Transverse colon (tissue), 4 donors: ENCODE measurements around the gene ENAH. TPM values are rescaled to one million over a fixed set of nuclear protein-coding genes. Genes with fewer than 3 reads are reported as not detected.

Experiments used
- DNase-seq: peaks from one replicate; pipeline ENCODE4 v3.0.0-alpha.2; 2019
- H3K27ac ChIP-seq, 4 donors: fragments of 200-600 bp; sonication (generic); 2 replicates each; pipeline ENCODE4 v1.5.1; 2016 to 2018; ENCODE audit warnings: inconsistent platforms in 4 of 4
- H3K27me3 ChIP-seq: fragments of 200-600 bp; sonication (generic); 2 replicates; pipeline ENCODE4 v1.5.1; 2017; ENCODE audit warnings: inconsistent platforms
- H3K36me3 ChIP-seq, 4 donors: fragments of 200-600 bp; sonication (generic); 2 replicates each; pipeline ENCODE4 v1.5.1; 2017 to 2019; ENCODE audit warnings: inconsistent platforms in 4 of 4
- H3K4me1 ChIP-seq, 4 donors: fragments of 200-600 bp; sonication (generic); 2 replicates each; pipeline ENCODE4 v1.5.1; 2017 to 2020; ENCODE audit warnings: inconsistent platforms in 4 of 4
- H3K4me3 ChIP-seq, 4 donors: fragments of 200-600 bp; sonication (generic); 1 replicate in 1 of 4; 2 replicates in 3 of 4; pipeline versions ENCODE4 v1.5.1 to v1.6.1; 2017 to 2019; ENCODE audit warnings: inconsistent platforms in 4 of 4
- H3K9me3 ChIP-seq, 2 donors: fragments of 200-600 bp; sonication (generic); 2 replicates each; pipeline ENCODE4 v1.5.1; 2017 to 2019; ENCODE audit warnings: inconsistent platforms in 2 of 2
- EP300 ChIP-seq: sonication (generic); formaldehyde crosslinking; IDR thresholded peaks from one replicate; pipeline ENCODE4 v1.6.1; 2017; ENCODE audit warnings: antibody characterized with exemption, low read depth
- POLR2A ChIP-seq: fragments of 450-650 bp; IDR thresholded peaks from one replicate; pipeline ENCODE4 v1.6.1; 2016; ENCODE audit warnings: antibody characterized with exemption, mild to moderate bottlenecking, moderate library complexity
- POLR2AphosphoS5 ChIP-seq, 3 donors: sonication (generic); formaldehyde crosslinking; IDR thresholded peaks; one replicate each; pipeline ENCODE4 v1.6.1; 2016; ENCODE audit warnings: antibody characterized with exemption in 3 of 3
- WGBS, 2 donors: methylation state at CpG; one replicate each; pipeline ENCODE4 v1.1.5; 2018; ENCODE audit warnings: low coverage in 1 of 2; 5-methylcytosine and 5-hydroxymethylcytosine counted together
- in situ Hi-C, 4 donors: fragments of 200-750 bp; cut with MboI; loops; one replicate each; pipeline versions ENCODE4 v1.15.0 to v1.15.1; 2017; ENCODE audit warnings: low sequenced_read_pairs in 3 of 4, low pct_ligation_motif_present in 1 of 4, low pct_unique_long_range_greater_than_20kb in 1 of 4
- intact Hi-C: fragments of 100-400 bp; cut with DNase I; formaldehyde crosslinking; loops from one replicate; pipeline ENCODE4 v1.15.1; 2023; ENCODE audit warnings: low total_unique reads
- total RNA-seq, 4 donors: library from RNA; depleted of rRNA; stranded (reverse); fragments of >200 nt; gene quantifications; one replicate each; pipeline ENCODE4 v1.1.0, GENCODE V29; 2016
- TF ChIP-seq, protein P1 (sequence below), 5 experiments: fragments of 200-600 bp in 3 of 5; fragments of 450-650 bp in 2 of 5; sonication (generic) in 3 of 5; IDR thresholded peaks; 1 replicate in 2 of 5; 2 replicates in 3 of 5; pipeline ENCODE4 v1.5.1; 2016 to 2017; ENCODE audit warnings: antibody characterized with exemption in 5 of 5, inconsistent platforms in 3 of 5, mild to moderate bottlenecking in 2 of 5, moderate library complexity in 1 of 5

The ENAH gene
- total RNA-seq, 4 donors from 2014 or later, result 14.7 to 140 (median 33.9) TPM

GRCh38 chr1:225460021-225460736 lies 192.7 kb downstream of the ENAH start:
- no peaks in the 10 kb centered on the region for H3K27me3 ChIP-seq
- TF ChIP-seq POLR2AphosphoS5 (IDR thresholded peaks at IDR 0.05) (no peak), EP300 (no peak), POLR2A (no peak)
- TF ChIP-seq, protein P1, sequence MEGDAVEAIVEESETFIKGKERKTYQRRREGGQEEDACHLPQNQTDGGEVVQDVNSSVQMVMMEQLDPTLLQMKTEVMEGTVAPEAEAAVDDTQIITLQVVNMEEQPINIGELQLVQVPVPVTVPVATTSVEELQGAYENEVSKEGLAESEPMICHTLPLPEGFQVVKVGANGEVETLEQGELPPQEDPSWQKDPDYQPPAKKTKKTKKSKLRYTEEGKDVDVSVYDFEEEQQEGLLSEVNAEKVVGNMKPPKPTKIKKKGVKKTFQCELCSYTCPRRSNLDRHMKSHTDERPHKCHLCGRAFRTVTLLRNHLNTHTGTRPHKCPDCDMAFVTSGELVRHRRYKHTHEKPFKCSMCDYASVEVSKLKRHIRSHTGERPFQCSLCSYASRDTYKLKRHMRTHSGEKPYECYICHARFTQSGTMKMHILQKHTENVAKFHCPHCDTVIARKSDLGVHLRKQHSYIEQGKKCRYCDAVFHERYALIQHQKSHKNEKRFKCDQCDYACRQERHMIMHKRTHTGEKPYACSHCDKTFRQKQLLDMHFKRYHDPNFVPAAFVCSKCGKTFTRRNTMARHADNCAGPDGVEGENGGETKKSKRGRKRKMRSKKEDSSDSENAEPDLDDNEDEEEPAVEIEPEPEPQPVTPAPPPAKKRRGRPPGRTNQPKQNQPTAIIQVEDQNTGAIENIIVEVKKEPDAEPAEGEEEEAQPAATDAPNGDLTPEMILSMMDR (IDR thresholded peaks at IDR 0.05), result no peak
- no peak overlapping the region for H3K4me3 ChIP-seq
- no peaks in the 10 kb centered on the region for H3K9me3 ChIP-seq
- DNase-seq, result peak; percentile 6
- 57 to 76% methylated on average over 8 to 18 of the region's 18 CpGs for WGBS, 2 donors
- H3K36me3 ChIP-seq, result no peaks in the 10 kb centered on the region
- in situ Hi-C loops, result no loop called here
- H3K27ac ChIP-seq, result peak overlapping the region; percentile 67 to 92 (median 84)
- intact Hi-C loops, result loop anchor here (5.0 kb wide), 1 partner anchor 722 kb away; no protein-coding TSS in a partner anchor
- peaks cover 16 to 47% (median 38%) of the 10 kb centered on the region in 4 donors for H3K4me1 ChIP-seq

- Histone ChIP-seq H3K27me3 (no peaks in the 10 kb centered on the region), H3K4me3 (no peak overlapping the region), H3K4me1 (peaks cover 9 to 43% (median 30%) of the 10 kb centered on the region in 4 donors), H3K9me3 (no peaks in the 10 kb centered on the region), H3K36me3 (no peaks in the 10 kb centered on the region), H3K27ac (peak overlapping the region; percentile 55 to 92 (median 73))
- intact Hi-C loops (no loop called here), in situ Hi-C loops (no loop called here)
- TF ChIP-seq POLR2A (no peak), EP300 (no peak), POLR2AphosphoS5 (IDR thresholded peaks at IDR 0.05) (no peak)
- TF ChIP-seq, protein P1 (IDR thresholded peaks at IDR 0.05), result no peak
- 64% methylated on average over 2 of the region's 2 CpGs; no CpG with 5 or more reads in 1 of the 2 donors for WGBS, 2 donors
- no peak for DNase-seq
These were observed 194.7 kb downstream of the ENAH start for GRCh38 chr1:225458222-225458631.

DNA sequence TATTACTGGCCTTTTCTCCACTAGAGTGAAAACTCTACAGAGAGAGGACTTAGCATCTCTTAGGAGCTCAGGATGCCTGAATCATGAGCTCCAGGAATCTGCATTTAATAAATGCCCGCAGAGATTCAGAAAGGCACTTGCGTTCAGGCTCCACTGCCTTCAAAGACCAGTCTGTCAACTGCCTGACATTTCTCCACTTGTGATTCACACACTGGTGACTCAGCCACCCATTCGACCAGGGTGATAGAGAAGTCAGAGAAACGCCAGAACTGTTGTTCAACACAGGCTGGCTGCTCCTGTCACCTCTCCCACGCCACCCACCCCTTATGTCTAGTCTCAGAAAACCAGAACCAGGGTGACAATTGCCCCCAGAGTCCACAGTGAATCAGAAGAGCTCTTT lies 198.2 kb downstream of the ENAH start:
- Histone ChIP-seq H3K4me3 (no peak overlapping the region), H3K4me1 (peaks cover 0 to 22% (median 12%) of the 10 kb centered on the region in 4 donors), H3K27me3 (no peaks in the 10 kb centered on the region), H3K36me3 (no peaks in the 10 kb centered on the region), H3K9me3 (no peaks in the 10 kb centered on the region), H3K27ac (peak overlapping the region; percentile 22 to 93 (median 90))
- no peak for TF ChIP-seq EP300
- no peak for TF ChIP-seq POLR2A
- no peak for TF ChIP-seq POLR2AphosphoS5 (IDR thresholded peaks at IDR 0.05)
- TF ChIP-seq, protein P1 (IDR thresholded peaks at IDR 0.05), result no peak
- peak; percentile 14 for DNase-seq
- in situ Hi-C loops (no loop called here), intact Hi-C loops (no loop called here)
- WGBS, 2 donors, result 36 to 49% methylated on average over 2 to 5 of the region's 5 CpGs

DNA sequence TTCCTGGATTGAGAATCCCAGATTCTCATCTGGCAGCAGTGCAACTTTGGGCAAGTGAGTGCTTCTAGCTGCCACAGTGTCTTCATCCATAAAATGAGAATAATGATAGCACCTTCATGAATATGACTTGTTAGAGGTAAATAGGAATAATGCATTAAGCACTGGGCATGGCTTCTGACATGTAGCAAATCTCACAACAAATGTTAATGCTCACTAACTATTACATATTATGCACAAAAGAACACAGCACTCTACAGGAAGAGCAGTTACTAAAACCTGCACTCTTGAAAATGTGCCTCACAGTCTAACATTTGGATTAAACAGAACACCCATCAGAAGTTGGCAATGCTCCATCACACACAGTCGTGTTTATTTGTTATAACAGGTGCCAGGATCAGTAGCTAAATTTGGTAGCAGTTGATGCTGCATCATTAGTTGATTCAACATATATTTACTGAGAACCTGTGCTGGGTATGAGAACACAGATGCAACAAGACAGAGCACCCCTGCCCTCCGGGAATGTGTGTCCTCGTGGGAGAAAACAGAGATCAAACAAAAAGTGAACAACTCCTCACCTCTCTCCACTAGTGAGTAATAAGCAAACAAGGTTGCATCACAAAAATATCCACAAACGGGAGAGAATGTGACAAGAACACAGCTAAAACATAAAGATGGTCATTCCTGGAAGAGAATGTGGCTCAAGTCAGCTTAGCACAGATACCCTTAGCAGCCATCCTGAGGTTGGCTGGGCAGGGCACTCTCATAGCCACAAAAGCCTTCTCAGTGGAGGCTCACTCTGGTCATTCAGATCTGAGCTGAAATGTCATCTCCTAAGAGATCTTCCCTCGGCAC lies 198.9 kb downstream of the ENAH start:
- DNase-seq, result peak; percentile 7
- no peak overlapping the region for H3K4me3 ChIP-seq
- H3K27ac ChIP-seq, result peak overlapping the region; percentile 22 to 93 (median 90)
- TF ChIP-seq EP300 (no peak), POLR2A (no peak), POLR2AphosphoS5 (IDR thresholded peaks at IDR 0.05) (no peak)
- TF ChIP-seq, protein P1 (IDR thresholded peaks at IDR 0.05), result no peak
- H3K36me3 ChIP-seq, result no peaks in the 10 kb centered on the region
- intact Hi-C loops, result no loop called here
- H3K9me3 ChIP-seq, result no peaks in the 10 kb centered on the region
- H3K4me1 ChIP-seq, result peaks cover 5 to 29% (median 19%) of the 10 kb centered on the region in 4 donors
- in situ Hi-C loops, result no loop called here
- WGBS, 2 donors, result 37 to 60% methylated on average over 2 to 5 of the region's 5 CpGs
- H3K27me3 ChIP-seq, result no peaks in the 10 kb centered on the region
